ENCODE measurements around the gene S100A6. TPM values are rescaled to one million over a fixed set of nuclear protein-coding genes. Genes with fewer than 3 reads are reported as not detected.

S100A6 gene
- total and polyA plus RNA-seq, 4 donors: 5.7 to 124 (median 28.7) TPM

DNA sequence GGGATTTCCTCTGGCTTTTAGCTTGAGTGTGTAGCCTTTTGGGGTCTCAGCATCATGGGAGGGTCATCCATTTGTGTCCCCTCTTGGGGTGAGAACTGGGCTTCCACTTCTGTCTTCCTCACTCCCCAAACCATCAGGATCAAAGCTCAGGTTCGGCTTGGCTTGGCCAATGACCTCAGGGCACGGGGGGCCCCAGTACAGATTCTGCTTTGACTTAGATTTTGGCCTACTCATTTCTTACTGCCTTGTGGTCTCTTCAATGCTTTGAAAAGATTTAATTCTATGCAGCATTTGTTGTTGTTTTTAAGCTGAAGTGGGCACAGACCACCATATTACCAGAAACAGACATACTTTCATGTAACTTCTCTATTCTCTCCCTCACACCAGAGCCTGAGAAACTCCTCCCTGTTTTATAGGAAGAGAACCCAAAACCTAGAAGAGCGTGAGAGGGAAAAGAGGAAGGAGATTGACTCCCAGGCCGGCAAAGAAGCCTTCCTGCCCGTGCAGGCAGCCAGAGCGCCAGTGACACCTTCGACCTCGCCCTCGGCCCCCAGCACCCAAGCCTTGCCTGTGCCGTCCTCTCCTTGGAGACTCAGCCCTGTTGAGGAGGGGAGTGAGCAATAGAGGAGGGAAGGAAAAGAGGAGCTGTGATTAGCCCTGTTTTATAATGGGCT is 15.2 kb upstream of the S100A6 start:
- WGBS: 73% methylated on average over 10 of the region's 10 CpGs
- Histone ChIP-seq H3K9ac (ENCODE audit: low read depth in 1 of 2, low read length in 2 of 2) (no peak overlapping the region), H3K9me3 (ENCODE audit: control insufficient read depth in 4 of 4, low read length in 3 of 4) (no peaks in the 10 kb centered on the region), H3K36me3 (ENCODE audit: control insufficient read depth in 4 of 4, insufficient read depth in 3 of 4, low read depth in 1 of 4, low read length in 3 of 4) (no peaks in the 10 kb centered on the region), H3K4me3 (ENCODE audit: low read depth in 1 of 3, low read length in 3 of 3) (no peak overlapping the region), H3K4me1 (ENCODE audit: control insufficient read depth in 4 of 4, insufficient read depth in 4 of 4, low read length in 3 of 4) (no peaks in the 10 kb centered on the region), H3K27ac (ENCODE audit: low read depth in 1 of 2, low read length in 2 of 2) (no peak overlapping the region), H3K27me3 (ENCODE audit: control insufficient read depth in 4 of 4, insufficient read depth in 4 of 4, low read length in 3 of 4) (no peaks in the 10 kb centered on the region)
- no peak for TF ChIP-seq RXRA (IDR thresholded peaks at IDR 0.05)
- TF ChIP-seq NR2F2 (IDR thresholded peaks at IDR 0.05): no peak
- no peak for TF ChIP-seq TAF1 (conservative IDR thresholded peaks at IDR 0.05)
- TF ChIP-seq, protein P1, sequence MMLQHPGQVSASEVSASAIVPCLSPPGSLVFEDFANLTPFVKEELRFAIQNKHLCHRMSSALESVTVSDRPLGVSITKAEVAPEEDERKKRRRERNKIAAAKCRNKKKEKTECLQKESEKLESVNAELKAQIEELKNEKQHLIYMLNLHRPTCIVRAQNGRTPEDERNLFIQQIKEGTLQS (IDR thresholded peaks at IDR 0.05): no peak
- no peak for TF ChIP-seq HNF4G (IDR thresholded peaks at IDR 0.05)
- TF ChIP-seq RAD21 (IDR thresholded peaks at IDR 0.05): no peak
- TF ChIP-seq, protein P2, sequence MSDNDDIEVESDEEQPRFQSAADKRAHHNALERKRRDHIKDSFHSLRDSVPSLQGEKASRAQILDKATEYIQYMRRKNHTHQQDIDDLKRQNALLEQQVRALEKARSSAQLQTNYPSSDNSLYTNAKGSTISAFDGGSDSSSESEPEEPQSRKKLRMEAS (IDR thresholded peaks at IDR 0.05): no peak
- no peak for TF ChIP-seq FOXA1 (IDR thresholded peaks at IDR 0.05)
- TF ChIP-seq GABPA (IDR thresholded peaks at IDR 0.05 in 1 of 2, conservative IDR thresholded peaks at IDR 0.05 in 1 of 2): no peak
- no peak for TF ChIP-seq FOXA2 (IDR thresholded peaks at IDR 0.05)
- no peak for TF ChIP-seq JUND (IDR thresholded peaks at IDR 0.05)
- no peak for TF ChIP-seq HNF4A (conservative IDR thresholded peaks at IDR 0.05)
- TF ChIP-seq, protein P3, sequence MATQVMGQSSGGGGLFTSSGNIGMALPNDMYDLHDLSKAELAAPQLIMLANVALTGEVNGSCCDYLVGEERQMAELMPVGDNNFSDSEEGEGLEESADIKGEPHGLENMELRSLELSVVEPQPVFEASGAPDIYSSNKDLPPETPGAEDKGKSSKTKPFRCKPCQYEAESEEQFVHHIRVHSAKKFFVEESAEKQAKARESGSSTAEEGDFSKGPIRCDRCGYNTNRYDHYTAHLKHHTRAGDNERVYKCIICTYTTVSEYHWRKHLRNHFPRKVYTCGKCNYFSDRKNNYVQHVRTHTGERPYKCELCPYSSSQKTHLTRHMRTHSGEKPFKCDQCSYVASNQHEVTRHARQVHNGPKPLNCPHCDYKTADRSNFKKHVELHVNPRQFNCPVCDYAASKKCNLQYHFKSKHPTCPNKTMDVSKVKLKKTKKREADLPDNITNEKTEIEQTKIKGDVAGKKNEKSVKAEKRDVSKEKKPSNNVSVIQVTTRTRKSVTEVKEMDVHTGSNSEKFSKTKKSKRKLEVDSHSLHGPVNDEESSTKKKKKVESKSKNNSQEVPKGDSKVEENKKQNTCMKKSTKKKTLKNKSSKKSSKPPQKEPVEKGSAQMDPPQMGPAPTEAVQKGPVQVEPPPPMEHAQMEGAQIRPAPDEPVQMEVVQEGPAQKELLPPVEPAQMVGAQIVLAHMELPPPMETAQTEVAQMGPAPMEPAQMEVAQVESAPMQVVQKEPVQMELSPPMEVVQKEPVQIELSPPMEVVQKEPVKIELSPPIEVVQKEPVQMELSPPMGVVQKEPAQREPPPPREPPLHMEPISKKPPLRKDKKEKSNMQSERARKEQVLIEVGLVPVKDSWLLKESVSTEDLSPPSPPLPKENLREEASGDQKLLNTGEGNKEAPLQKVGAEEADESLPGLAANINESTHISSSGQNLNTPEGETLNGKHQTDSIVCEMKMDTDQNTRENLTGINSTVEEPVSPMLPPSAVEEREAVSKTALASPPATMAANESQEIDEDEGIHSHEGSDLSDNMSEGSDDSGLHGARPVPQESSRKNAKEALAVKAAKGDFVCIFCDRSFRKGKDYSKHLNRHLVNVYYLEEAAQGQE (IDR thresholded peaks at IDR 0.05): no peak
- TF ChIP-seq, protein P4, sequence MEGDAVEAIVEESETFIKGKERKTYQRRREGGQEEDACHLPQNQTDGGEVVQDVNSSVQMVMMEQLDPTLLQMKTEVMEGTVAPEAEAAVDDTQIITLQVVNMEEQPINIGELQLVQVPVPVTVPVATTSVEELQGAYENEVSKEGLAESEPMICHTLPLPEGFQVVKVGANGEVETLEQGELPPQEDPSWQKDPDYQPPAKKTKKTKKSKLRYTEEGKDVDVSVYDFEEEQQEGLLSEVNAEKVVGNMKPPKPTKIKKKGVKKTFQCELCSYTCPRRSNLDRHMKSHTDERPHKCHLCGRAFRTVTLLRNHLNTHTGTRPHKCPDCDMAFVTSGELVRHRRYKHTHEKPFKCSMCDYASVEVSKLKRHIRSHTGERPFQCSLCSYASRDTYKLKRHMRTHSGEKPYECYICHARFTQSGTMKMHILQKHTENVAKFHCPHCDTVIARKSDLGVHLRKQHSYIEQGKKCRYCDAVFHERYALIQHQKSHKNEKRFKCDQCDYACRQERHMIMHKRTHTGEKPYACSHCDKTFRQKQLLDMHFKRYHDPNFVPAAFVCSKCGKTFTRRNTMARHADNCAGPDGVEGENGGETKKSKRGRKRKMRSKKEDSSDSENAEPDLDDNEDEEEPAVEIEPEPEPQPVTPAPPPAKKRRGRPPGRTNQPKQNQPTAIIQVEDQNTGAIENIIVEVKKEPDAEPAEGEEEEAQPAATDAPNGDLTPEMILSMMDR (IDR thresholded peaks at IDR 0.05; ENCODE audit: low read depth, low read length, missing input control): no peak
- no peak for DNase-seq (ENCODE audit: low spot score)

DNA sequence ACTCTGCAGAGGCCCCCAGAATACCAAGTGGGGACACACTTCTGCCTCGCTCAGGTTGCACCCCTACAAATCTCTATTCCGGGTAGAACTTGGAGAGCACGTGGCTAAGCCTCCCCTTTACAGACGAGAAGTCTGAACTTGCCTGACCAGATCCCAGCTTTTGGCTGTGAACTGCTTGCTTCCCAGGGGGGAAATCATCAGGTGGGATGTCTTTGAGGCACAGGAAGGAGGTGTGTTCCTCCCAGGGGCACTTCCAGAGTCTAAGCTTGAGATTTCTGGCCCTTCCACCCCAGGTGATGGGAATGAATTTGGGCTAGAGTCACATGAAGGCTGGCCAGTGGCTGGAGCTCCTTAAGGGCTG is 14.6 kb upstream of the S100A6 start:
- Histone ChIP-seq H3K27ac (ENCODE audit: low read depth in 1 of 2, low read length in 2 of 2) (no peak overlapping the region), H3K4me1 (ENCODE audit: control insufficient read depth in 4 of 4, insufficient read depth in 4 of 4, low read length in 3 of 4) (no peaks in the 10 kb centered on the region), H3K27me3 (ENCODE audit: control insufficient read depth in 4 of 4, insufficient read depth in 4 of 4, low read length in 3 of 4) (no peaks in the 10 kb centered on the region), H3K4me3 (ENCODE audit: low read depth in 1 of 3, low read length in 3 of 3) (no peak overlapping the region), H3K9me3 (ENCODE audit: control insufficient read depth in 4 of 4, low read length in 3 of 4) (no peaks in the 10 kb centered on the region), H3K9ac (ENCODE audit: low read depth in 1 of 2, low read length in 2 of 2) (no peak overlapping the region), H3K36me3 (ENCODE audit: control insufficient read depth in 4 of 4, insufficient read depth in 3 of 4, low read depth in 1 of 4, low read length in 3 of 4) (no peaks in the 10 kb centered on the region)
- DNase-seq (ENCODE audit: low spot score): no peak
- WGBS: 91% methylated on average over 4 of the region's 4 CpGs
- TF ChIP-seq SP1 (IDR thresholded peaks at IDR 0.05) (no peak), FOXA1 (IDR thresholded peaks at IDR 0.05) (no peak), HNF4G (IDR thresholded peaks at IDR 0.05) (no peak), NR2F2 (IDR thresholded peaks at IDR 0.05) (no peak), RXRA (IDR thresholded peaks at IDR 0.05) (no peak), EGR1 (IDR thresholded peaks at IDR 0.05; ENCODE audit: low read depth in 2 of 2) (no peak), HNF4A (conservative IDR thresholded peaks at IDR 0.05) (no peak), YY1 (IDR thresholded peaks at IDR 0.05) (no peak), FOXA2 (IDR thresholded peaks at IDR 0.05) (no peak), TAF1 (conservative IDR thresholded peaks at IDR 0.05) (no peak), GABPA (IDR thresholded peaks at IDR 0.05 in 1 of 2, conservative IDR thresholded peaks at IDR 0.05 in 1 of 2) (no peak), RAD21 (IDR thresholded peaks at IDR 0.05) (no peak)
- TF ChIP-seq, protein P1 (IDR thresholded peaks at IDR 0.05): no peak
- TF ChIP-seq, protein P2 (IDR thresholded peaks at IDR 0.05): no peak
- TF ChIP-seq, protein P3 (IDR thresholded peaks at IDR 0.05): no peak
- TF ChIP-seq, protein P4 (IDR thresholded peaks at IDR 0.05; ENCODE audit: low read depth, low read length, missing input control): no peak

All from liver (tissue), 9 donors.